ENCODE measurements around the gene SRA1. TPM values are rescaled to one million over a fixed set of nuclear protein-coding genes. Genes with fewer than 3 reads are reported as not detected.

SRA1 gene
- total and polyA plus RNA-seq, 9 of the 15 experiments (the other 6 are each of a cell fraction or from before 2014, with no cell fraction given): 24.1 to 47.4 (median 41.3) TPM

DNA sequence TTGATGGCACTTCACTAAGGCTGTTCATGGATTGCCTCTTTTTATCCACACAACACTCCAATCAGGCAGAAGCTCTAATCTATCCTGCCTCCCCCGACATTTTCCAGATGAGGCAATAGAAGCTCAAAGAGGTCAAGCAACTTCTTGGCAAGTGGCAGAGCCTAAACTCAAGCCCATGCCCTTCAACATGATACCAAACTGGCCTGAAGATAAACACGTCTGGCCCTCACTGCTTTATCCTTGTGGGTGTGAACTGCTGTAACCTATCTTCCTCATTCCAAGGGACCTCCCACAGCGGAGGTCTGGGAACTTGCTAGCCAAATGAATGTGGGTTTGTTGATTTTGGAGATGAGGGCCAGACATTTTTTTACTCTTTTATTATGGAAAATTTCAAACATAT, 16.9 kb upstream of the SRA1 start:
- no peak overlapping the region for H3K9ac ChIP-seq (ENCODE audit: insufficient read depth in 1 of 2, low read depth in 2 of 2, low read length in 2 of 2)
- BruUV-seq (replicated peaks): no TSS peak
- no peak overlapping the region for H3K4me3 ChIP-seq
- 0 out of 3 replicates have a peak, but pooled peaks cover 4% of the 10 kb centered on the region for H3K36me3 ChIP-seq (ENCODE audit: control insufficient read depth, insufficient read depth, low read length)
- 7% methylated on average over 3 of the region's 3 CpGs for WGBS (ENCODE audit: insufficient coverage, low coverage, missing lambda C conversion rate)
- CTCF ChIA-PET (ENCODE audit: low intra/inter-chr PET ratio): no interaction called here
- intact Hi-C loops (cut with micrococcal nuclease): loop anchor here (1.0 kb wide), 1 partner anchor 37 kb away; no protein-coding TSS in a partner anchor
- POLR2A ChIA-PET: interaction anchor here (0.5 to 1.6 kb wide), 5 partner anchors 9 to 201 kb away, joined by 3 to 5 read pairs (median 4); partner anchors contain the start of genes IK, NDUFA2 and SLC35A4
- H3K79me2 ChIP-seq (ENCODE audit: control insufficient read depth, insufficient read depth, low read length): no peaks in the 10 kb centered on the region
- DNase-seq (ENCODE audit: extremely low read depth in 1 of 4, low spot score in 3 of 4) (no peak), FAIRE-seq (no peak), ATAC-seq (0 out of 3 replicates have a peak, but pooled peaks have one; percentile 10)
- in situ Hi-C loops (cut with MboI): no loop called here
- H3K27ac ChIP-seq (ENCODE audit: extremely low read depth, low read depth, low read length): no peak overlapping the region
- no peaks in the 10 kb centered on the region for H3K9me3 ChIP-seq (replicated peaks; ENCODE audit: control insufficient read depth, insufficient read depth, low read depth, low read length)
- no peaks in the 10 kb centered on the region for H4K20me1 ChIP-seq (replicated peaks; ENCODE audit: control insufficient read depth, insufficient read depth, low read length)
- peak overlapping the region; percentile 66 for H2AFZ ChIP-seq (ENCODE audit: low read depth, low read length)
- no peak overlapping the region for H3K4me2 ChIP-seq (ENCODE audit: insufficient read depth, low read length)
- H3K4me1 ChIP-seq (replicated peaks in 1 of 2; ENCODE audit: control insufficient read depth in 2 of 2, insufficient read depth in 2 of 2, low read length in 2 of 2): peaks cover 8 to 10% of the 10 kb centered on the region in 2 experiments; a peak in 3 of 5 replicates
- H3K9me1 ChIP-seq (ENCODE audit: control insufficient read depth, insufficient read depth, low read length): no peaks in the 10 kb centered on the region
- H3K27me3 ChIP-seq (ENCODE audit: control insufficient read depth in 2 of 2, insufficient read depth in 2 of 2, low read length in 2 of 2): no peaks in the 10 kb centered on the region
- 0 out of 2 replicates have a peak, but pooled peaks have one; percentile 13 for TF ChIP-seq CTBP1 (IDR thresholded peaks at IDR 0.05; ENCODE audit: borderline replicate concordance)
- peak; percentile 38 for TF ChIP-seq CBFA2T3 (IDR thresholded peaks at IDR 0.05)
- TF ChIP-seq, protein P1, sequence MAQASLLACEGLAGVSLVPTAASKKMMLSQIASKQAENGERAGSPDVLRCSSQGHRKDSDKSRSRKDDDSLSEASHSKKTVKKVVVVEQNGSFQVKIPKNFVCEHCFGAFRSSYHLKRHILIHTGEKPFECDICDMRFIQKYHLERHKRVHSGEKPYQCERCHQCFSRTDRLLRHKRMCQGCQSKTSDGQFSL (CRISPR knock-in tag; IDR thresholded peaks at IDR 0.05): no peak
- TF ChIP-seq, protein P1 (tag; IDR thresholded peaks at IDR 0.05): no peak
- no peak for TF ChIP-seq HNRNPLL (IDR thresholded peaks at IDR 0.05; ENCODE audit: low read depth, low read length, poor library complexity, severe bottlenecking)
- no peak for TF ChIP-seq PHB2 (IDR thresholded peaks at IDR 0.05; ENCODE audit: low read depth)
- TF ChIP-seq, protein P2, sequence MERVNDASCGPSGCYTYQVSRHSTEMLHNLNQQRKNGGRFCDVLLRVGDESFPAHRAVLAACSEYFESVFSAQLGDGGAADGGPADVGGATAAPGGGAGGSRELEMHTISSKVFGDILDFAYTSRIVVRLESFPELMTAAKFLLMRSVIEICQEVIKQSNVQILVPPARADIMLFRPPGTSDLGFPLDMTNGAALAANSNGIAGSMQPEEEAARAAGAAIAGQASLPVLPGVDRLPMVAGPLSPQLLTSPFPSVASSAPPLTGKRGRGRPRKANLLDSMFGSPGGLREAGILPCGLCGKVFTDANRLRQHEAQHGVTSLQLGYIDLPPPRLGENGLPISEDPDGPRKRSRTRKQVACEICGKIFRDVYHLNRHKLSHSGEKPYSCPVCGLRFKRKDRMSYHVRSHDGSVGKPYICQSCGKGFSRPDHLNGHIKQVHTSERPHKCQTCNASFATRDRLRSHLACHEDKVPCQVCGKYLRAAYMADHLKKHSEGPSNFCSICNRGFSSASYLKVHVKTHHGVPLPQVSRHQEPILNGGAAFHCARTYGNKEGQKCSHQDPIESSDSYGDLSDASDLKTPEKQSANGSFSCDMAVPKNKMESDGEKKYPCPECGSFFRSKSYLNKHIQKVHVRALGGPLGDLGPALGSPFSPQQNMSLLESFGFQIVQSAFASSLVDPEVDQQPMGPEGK (CRISPR knock-in tag; IDR thresholded peaks at IDR 0.05; ENCODE audit: borderline replicate concordance): no peak
- TF ChIP-seq, protein P3, sequence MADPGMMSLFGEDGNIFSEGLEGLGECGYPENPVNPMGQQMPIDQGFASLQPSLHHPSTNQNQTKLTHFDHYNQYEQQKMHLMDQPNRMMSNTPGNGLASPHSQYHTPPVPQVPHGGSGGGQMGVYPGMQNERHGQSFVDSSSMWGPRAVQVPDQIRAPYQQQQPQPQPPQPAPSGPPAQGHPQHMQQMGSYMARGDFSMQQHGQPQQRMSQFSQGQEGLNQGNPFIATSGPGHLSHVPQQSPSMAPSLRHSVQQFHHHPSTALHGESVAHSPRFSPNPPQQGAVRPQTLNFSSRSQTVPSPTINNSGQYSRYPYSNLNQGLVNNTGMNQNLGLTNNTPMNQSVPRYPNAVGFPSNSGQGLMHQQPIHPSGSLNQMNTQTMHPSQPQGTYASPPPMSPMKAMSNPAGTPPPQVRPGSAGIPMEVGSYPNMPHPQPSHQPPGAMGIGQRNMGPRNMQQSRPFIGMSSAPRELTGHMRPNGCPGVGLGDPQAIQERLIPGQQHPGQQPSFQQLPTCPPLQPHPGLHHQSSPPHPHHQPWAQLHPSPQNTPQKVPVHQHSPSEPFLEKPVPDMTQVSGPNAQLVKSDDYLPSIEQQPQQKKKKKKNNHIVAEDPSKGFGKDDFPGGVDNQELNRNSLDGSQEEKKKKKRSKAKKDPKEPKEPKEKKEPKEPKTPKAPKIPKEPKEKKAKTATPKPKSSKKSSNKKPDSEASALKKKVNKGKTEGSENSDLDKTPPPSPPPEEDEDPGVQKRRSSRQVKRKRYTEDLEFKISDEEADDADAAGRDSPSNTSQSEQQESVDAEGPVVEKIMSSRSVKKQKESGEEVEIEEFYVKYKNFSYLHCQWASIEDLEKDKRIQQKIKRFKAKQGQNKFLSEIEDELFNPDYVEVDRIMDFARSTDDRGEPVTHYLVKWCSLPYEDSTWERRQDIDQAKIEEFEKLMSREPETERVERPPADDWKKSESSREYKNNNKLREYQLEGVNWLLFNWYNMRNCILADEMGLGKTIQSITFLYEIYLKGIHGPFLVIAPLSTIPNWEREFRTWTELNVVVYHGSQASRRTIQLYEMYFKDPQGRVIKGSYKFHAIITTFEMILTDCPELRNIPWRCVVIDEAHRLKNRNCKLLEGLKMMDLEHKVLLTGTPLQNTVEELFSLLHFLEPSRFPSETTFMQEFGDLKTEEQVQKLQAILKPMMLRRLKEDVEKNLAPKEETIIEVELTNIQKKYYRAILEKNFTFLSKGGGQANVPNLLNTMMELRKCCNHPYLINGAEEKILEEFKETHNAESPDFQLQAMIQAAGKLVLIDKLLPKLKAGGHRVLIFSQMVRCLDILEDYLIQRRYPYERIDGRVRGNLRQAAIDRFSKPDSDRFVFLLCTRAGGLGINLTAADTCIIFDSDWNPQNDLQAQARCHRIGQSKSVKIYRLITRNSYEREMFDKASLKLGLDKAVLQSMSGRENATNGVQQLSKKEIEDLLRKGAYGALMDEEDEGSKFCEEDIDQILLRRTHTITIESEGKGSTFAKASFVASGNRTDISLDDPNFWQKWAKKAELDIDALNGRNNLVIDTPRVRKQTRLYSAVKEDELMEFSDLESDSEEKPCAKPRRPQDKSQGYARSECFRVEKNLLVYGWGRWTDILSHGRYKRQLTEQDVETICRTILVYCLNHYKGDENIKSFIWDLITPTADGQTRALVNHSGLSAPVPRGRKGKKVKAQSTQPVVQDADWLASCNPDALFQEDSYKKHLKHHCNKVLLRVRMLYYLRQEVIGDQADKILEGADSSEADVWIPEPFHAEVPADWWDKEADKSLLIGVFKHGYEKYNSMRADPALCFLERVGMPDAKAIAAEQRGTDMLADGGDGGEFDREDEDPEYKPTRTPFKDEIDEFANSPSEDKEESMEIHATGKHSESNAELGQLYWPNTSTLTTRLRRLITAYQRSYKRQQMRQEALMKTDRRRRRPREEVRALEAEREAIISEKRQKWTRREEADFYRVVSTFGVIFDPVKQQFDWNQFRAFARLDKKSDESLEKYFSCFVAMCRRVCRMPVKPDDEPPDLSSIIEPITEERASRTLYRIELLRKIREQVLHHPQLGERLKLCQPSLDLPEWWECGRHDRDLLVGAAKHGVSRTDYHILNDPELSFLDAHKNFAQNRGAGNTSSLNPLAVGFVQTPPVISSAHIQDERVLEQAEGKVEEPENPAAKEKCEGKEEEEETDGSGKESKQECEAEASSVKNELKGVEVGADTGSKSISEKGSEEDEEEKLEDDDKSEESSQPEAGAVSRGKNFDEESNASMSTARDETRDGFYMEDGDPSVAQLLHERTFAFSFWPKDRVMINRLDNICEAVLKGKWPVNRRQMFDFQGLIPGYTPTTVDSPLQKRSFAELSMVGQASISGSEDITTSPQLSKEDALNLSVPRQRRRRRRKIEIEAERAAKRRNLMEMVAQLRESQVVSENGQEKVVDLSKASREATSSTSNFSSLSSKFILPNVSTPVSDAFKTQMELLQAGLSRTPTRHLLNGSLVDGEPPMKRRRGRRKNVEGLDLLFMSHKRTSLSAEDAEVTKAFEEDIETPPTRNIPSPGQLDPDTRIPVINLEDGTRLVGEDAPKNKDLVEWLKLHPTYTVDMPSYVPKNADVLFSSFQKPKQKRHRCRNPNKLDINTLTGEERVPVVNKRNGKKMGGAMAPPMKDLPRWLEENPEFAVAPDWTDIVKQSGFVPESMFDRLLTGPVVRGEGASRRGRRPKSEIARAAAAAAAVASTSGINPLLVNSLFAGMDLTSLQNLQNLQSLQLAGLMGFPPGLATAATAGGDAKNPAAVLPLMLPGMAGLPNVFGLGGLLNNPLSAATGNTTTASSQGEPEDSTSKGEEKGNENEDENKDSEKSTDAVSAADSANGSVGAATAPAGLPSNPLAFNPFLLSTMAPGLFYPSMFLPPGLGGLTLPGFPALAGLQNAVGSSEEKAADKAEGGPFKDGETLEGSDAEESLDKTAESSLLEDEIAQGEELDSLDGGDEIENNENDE (IDR thresholded peaks at IDR 0.05; ENCODE audit: low read depth, low read length): no peak
